SIG-M5 treated with dmso at 0.1 percent for 504 hours (cell line): ENCODE results near the gene CDKN1A.
"Not testable (repeated sequence)": the region's sequence is repeated elsewhere in the genome, so short reads cannot be mapped to it uniquely, and the experiment has no call there.

Experiments used
- DNase-seq: peaks from one replicate; lab custom pipeline; 2025; ENCODE audit not compliant: unreplicated experiment; lab: John Stamatoyannopoulos, UW

The CDKN1A gene

GRCh38 chr6:36678488-36679042 lies at the start of gene CDKN1A:
Gene CDKN1A, plus strand, starts transcription at chr6:36678714. Its CDS starts 5,388 bp downstream, at chr6:36684102.
- peak; percentile 81 for DNase-seq

DNA sequence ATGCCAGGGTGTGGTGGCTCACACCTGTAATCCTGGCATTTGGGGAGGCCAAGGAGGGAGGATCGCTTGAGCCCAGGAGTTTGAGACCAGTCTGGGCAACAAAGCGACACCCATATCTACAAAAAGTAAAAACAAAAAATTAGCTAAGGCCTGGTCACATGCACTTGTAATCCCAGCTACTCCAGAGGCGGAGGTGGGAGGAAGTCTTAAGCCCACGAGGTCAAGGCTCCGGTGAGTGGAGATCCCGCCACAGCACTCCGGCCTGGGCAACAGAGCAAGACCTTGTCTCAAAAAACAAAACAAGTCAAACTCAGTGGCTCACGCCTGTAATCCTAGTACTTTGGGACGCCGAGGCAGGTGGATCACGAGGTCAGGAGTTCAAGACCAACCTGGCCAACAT lies 48.7 kb upstream of the CDKN1A start:
- no peak for DNase-seq

DNA sequence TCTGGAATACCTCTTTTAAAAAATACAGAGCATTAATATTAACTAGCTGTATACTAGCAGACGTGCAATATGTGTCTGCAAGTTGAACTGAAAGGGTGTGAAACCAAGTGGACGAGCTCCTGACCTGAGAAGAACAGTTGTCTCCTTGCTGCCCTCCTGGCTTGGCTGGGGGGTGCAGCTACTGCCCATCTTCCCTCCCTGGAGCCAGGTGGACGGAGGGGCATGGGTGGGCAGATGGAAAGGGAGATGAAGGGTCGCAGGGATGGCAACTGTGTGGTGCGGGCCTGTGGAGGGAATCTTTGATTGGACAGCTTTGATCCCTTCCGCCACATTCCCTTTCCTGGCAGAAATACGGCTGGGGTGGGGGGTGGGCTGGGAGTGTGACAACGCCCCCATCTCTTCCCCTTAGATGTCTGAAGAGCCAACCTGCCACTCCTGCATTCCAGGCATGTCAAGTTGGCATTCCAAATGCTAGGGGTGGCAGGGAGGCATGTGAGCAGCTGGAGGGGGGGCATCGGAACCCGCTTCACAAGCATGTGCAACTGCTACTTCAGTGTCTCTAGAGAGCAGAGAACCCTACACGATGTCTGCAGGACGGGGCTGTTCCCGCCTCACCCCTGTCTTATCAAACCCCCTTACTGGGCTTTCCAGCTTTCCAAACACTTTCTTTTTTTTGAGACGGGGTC lies 47.0 kb upstream of the CDKN1A start:
- no peak for DNase-seq

GRCh38 chr6:36633370-36633769 lies 45.1 kb upstream of the CDKN1A start:
- no peak for DNase-seq

DNA sequence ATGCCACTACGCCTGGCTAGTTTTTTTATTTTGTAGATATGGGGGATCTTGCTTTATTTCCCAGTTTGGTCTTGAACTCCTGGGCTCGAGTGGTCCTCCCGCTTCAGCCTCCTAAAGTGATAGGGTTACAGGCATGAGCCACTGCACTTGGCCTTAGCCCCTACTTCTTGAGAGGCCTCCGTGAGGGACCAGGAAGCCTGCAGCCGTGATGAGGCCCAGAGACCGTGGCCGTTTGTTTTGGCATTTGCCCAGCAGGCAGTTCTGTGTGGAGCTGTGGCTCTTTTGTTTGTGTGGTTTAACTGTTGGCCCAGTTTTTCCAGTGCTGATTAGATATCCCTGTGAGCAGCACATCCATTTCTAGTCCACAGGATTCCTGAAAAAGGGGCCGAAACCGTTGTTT lies 44.6 kb upstream of the CDKN1A start:
- DNase-seq = no peak

- DNase-seq = no peak
These were observed 44.0 kb upstream of the CDKN1A start for GRCh38 chr6:36634317-36635108.

GRCh38 chr6:36636283-36636682 lies 42.2 kb upstream of the CDKN1A start:
- no peak for DNase-seq

DNA sequence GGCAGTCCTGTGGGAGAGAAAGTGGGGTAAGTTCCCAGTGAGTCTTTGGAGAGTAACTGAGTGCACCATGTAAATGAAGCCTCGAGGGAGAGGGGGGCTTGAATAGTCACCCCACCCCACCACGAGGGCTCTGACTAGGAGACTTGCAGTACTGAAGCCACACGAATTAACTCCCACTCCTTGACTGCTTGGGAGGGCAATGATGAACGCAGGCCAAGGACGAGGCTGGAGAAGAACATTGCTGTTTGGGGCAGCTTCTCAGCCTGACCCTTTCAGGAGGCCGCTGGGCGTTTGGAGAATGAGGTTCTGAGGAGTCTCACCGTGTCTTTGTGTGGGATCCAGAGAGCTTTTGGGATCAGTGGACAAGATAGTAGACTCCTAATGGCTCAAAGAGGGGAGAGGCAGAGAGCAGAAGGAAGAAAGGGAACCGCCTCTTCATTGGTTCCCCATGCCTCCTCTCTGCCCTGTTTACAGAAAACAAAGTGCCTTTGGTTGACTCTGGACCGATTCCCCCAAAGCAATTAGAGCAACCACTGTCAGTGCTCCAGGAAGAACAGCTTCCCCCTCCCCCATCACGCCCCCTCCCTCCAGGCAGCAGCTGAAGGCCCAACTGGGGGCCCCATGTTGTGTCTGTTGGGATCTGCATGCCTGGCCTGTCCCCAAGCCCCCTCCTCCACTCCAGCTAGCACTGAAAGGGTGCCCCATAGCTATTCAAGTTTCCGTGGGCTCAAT lies 41.7 kb upstream of the CDKN1A start:
- DNase-seq = no peak

- no peak for DNase-seq
These were observed 39.9 kb upstream of the CDKN1A start for GRCh38 chr6:36638579-36638978.

GRCh38 chr6:36639171-36639808 lies 39.2 kb upstream of the CDKN1A start:
- no peak for DNase-seq

DNA sequence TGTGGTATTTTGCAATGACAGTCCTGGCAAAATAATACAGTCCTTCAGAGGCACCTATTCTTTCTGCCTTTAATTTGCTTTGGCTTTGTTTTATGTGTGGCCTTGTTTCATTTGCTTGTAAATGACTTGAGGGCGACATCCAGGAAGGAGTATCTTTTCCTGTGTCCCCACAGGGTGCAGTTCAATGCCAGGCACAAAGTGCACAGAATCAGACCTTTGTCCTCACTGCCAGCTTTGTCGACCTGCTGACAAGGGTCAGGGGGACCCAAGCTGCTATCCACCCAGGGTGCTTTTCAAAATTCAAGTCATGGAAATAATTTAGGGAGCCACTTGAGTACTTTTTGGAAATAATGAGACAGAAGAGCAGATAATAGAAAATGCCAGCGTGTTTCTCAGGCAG lies 37.0 kb upstream of the CDKN1A start:
- no peak for DNase-seq

GRCh38 chr6:36642913-36643817 lies 35.3 kb upstream of the CDKN1A start:
- DNase-seq = no peak

GRCh38 chr6:36643977-36644376 lies 34.5 kb upstream of the CDKN1A start:
- no peak for DNase-seq

DNA sequence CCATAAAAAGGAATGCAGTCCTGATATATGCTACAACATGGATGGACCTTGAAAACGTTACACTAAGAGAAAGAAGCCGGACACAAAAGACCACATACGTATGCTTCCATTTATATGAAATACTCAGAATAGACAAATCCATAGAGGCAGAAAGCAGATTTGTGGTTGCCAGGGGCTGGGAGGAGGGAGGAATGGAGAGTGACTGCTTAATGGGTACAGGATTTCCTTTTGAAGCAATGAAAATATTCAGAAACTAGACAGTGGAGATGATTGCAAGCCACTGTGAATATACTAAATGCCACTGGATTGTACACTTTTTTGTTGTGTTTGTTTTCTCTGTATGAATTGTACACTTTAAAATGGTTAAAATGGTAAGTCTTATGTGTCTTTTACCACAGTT lies 29.4 kb upstream of the CDKN1A start:
- DNase-seq = no peak

- DNase-seq = peak; percentile 16
These were observed 28.6 kb upstream of the CDKN1A start for GRCh38 chr6:36649701-36650484.

DNA sequence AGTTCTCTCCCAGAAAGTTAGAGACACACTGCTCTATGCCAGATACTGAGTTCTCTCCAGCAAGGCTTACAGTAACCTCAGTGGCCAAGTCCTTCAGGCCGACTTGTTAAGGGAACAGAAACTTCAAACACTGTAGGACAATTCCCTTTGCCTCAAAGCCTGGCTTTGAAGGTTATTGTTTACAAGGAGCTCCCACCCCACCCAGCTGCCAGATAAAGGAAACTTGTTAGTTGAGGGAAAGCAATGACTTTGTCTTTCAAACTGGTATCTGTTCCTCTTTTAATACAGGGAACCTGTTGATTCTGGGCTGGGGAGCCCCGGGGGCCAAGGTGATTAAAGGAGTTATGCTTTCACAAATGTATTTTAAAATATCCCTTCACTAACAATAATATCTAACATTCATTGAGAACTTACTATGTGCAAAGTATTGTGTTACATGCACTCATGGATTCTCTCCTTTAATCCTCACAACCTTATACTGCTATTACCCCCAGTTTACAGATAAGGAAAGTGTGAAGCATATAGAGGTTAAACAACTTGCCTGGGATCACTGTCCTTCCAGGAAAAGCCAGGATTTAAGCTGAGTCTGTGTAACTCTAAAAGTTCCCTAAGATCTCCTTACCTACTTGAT lies 27.6 kb upstream of the CDKN1A start:
- DNase-seq = peak; percentile 92

DNA sequence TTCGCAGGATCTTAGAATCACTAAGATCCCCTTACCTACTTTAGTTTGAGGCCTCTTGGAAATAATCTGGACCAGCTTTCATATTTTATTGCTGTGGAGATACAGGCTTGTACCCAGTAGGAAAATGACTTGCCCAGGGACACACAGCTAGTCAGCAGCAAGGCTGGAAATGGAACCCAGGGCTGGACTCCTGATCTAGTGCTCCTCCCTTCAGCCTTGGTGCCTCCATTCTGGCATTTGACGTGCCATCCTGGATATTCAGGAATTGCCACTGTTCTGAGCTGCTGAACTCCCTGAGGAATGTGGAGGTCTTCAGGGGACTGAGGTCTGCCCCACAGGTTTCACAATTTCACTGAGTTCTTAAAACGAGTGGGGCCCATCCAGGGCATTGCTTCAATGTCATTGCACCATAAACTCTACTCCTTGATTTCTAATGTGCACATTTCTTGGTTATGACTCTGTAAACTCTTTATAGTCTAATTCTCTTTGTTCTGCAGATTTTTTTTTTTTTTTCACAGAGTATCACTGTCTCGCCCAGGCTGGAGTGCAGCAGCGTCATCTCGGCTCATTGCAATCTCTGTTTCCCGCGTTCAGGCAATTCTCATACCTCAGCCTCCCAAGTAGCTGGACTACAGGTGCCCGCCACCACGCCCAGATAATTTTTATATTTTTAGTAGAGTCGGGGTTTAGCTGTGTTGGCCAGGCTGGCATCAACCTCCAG lies 26.7 kb upstream of the CDKN1A start:
- no peak for DNase-seq

- not testable (repeated sequence) for DNase-seq
These were observed 24.0 kb upstream of the CDKN1A start for GRCh38 chr6:36654469-36654868.
